HG02943 (cell line): ENCODE data around the gene COPG2.
"Not testable (repeated sequence)": the region's sequence is repeated elsewhere in the genome, so short reads cannot be mapped to it uniquely, and the experiment has no call there.

Experiments
- ATAC-seq: cut with Tn5 transposase; IDR thresholded peaks from one replicate; pipeline ENCODE4 v1.9.1; 2021; ENCODE audit warnings: mild to moderate bottlenecking, low read depth, moderate library complexity; ENCODE audit not compliant: unreplicated experiment

Gene COPG2

DNA sequence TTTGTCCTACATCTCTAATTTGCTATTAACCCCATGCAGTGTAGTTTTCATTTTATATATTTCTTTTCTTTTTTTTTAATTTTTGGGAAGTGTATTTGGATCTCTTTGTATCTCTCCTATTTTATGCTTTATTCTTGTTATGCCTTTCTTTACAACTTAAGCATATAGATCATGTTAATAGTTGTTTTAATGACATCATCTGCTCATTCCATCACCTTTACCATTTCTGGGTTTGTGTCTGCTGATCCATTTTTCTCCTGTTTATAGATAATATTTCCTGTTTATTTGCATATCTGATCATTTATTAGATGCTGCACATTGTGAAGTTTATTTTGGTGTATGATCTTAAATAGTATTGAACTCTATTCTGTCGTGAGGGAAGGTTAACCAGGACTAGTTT, 13.7 kb downstream of the COPG2 start:
- ATAC-seq: no peak

DNA sequence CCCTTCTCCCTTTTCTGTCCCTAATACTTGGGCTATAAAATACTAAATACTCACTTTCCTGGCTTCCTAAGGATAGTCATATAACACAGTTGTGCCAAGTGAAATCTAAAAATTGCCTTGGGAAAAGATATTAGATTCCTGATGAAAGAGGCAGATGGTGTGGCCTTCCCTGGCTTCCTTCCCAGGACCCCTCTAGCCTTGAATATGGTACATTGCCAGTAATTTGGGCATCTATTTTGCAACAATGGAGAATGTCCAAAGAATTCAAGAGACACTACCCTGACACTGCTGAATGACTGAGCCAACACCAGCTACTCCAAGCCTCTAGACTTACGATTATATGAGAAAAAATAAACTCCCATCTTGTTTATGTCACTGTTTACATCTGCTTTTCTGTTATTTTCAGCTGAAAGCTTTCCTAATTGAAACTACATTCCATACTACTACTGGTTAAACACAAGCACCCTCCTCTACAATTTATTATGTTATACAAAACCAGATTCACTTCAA, 17.9 kb downstream of the COPG2 start:
- no peak for ATAC-seq

DNA sequence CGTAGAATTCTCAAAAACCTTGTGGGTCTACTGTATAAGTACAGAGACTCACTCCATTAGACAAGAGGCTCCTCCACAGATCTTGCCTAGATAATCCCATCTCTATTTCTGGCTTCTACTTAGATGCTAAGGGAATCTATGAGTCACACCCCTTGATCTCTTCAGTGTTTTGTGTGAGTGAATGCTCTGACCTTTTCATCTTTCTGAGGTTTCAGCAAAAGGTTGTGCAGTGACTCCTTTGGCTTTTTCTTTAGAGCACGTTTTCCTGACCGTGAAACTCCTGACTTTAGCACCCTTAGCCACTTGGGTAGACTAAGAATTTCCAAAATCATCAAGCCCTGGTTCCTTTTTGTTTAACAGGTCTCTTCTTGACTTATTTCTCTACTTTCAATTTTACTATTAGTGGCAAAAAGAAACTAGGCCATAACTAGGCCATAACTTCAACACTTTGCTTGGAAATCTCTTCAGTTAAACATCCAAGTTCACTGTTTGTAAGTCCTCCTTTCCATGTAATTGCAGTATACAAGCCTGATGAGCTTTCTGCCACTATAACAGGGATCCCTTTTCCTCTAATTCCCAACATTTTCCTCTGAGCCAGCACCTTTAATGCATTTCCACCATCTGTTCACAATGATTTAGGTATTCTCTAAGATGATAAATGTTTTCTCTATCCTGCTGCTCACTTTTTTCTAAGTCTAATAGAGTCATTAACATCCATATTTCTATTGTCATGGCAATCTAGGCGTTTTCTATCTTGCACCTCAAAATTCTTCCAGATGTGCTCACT, 19.4 kb downstream of the COPG2 start:
- no peak for ATAC-seq

DNA sequence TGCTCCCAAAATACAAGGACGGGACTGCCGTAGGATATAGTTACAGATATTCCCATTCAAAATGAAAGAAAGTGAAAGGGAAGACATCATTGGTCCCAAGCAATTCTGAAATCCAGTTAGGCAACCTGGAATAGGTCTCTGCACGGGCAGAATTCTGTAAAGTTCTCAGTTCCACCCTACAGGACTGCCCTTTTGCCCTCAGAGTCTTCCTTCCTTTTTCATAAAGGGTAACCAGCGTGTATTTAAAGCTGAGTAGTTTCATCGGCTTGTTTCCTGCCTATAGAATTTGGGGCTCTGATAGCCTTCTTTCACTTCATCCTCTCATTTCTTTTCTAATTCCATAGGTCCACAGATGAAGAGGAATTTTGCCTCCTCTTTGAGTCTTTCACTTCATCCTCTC, 20.0 kb downstream of the COPG2 start:
- no peak for ATAC-seq

DNA sequence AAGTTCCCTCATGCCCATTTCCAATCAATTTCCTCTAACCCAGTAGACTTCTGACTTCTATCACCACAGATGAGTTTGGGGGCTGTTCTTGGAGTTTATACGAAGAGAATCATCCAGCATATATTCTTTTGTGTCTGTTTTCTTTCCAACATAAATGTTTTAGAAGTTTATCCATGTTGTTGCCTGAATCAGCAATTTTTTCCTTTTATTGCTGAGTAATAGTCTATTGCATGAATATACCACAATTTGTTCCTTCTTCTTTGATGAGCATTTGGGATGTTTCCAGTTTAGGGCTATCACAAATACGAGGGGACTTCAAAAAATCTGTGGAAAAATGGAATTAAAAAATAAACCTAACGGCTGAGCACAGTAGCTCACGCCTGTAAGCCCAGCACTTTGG, 26.2 kb downstream of the COPG2 start:
- no peak for ATAC-seq

DNA sequence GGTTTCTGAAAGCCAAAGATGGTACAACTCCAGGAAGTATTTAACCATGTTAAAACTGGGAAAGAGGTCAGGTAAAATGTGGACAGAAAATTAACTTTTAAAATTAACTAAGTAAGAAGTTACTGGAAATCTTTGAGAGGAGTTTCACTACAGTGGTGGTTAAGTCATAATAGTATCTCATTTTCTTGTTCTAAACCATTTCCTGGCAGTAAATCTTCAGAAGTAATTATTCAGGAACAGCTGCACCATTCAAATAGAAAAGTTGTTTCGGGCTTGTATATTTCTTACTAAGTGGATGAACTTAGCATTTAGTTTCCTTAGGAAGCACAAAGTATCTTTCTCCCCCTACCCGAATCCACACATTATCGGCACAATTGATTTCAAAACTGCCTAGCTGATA, 27.1 kb downstream of the COPG2 start:
- no peak for ATAC-seq

DNA sequence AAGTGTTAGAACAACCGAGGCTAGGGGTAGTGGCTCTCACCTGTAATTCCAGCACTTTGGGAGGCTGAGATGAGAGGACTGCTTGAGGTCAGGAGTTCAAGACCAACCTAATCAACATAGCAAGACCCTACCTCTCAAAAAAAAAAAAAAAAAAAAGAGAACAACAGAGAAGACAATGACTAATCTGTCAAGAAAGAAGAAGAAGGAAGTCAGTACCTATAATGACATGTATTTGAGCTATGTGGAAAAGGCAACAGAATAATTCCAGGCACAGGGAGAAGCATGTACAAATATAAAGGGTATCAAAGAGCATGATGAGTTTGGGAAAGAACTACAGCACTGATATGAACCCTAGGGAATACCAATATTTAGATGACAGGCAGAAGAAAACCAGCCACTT, 27.5 kb downstream of the COPG2 start:
- ATAC-seq: no peak

DNA sequence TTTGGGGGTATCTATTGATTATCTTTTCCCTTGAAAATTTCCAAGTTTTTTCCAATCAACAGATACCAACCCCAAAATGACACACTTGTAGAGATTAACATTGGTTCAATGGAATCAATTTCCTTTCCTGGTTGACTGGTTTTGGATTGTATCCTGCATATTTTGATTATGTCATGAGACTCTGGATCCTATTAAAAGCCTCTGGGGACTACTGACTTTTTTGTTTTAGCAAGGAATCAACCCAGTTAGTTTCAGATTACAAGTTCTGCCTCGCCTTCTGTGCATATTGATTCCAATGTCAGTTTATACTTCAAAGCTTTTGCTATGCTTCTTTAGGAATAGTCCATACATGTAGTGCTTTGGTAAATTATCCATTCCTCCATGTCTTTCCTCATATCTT, 29.2 kb downstream of the COPG2 start:
- no peak for ATAC-seq

DNA sequence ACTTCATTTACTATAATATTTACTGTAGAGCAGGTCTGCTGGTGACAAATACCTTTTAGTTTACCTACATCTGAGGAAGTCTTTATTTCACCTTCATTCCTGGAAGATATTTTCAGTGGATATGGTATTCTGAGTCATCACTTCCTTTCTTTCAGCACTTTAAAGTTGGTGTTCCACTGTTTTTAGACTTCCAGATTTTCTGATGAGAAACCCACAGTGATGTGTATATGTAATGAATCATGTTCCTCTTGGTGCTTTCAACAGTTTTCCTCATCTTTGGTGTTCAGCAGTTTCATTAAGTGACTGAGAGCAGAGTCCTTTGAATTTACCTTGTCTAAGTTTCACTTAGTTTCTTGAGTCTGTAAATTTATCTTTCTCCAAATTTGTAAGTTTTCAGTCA, 36.4 kb downstream of the COPG2 start:
- no peak for ATAC-seq

DNA sequence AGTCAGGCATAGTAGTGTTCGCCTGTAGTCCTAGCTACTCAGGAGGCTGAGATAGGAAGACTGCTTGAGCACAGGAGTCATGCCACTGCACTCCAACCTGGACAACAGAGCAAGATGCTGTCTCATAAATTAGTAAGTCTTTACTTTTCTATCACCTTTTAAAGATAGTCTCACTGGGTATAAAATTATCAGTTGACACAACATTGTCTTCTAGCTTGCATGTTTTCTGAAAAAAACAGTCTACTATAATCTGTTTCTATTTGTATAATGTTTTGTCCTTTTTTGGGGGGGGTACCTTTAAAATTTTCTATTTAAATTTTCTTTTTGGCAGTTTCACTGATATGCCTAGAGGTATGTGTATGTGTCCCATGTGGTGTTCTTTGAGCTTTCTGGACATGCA, 39.6 kb downstream of the COPG2 start:
- ATAC-seq: no peak

DNA sequence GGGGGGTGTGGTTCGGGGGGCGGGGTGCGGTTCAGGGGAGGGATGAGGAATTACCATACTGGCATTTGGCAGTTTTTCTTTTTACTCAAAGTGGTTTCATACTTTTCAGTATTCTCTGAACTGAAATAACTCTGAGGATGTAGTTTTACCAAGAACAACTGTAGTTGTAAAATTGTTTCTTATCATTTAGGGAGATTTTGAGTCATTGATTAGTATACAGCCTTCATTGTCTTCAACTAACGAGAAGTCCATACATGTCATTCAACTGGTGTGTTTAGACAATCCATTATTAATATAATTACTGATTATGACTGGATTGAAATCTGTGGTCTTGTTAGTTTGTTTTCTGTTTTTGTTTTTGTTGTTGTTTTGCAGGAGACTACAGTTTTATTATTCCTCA, 40.8 kb downstream of the COPG2 start:
- ATAC-seq: no peak

DNA sequence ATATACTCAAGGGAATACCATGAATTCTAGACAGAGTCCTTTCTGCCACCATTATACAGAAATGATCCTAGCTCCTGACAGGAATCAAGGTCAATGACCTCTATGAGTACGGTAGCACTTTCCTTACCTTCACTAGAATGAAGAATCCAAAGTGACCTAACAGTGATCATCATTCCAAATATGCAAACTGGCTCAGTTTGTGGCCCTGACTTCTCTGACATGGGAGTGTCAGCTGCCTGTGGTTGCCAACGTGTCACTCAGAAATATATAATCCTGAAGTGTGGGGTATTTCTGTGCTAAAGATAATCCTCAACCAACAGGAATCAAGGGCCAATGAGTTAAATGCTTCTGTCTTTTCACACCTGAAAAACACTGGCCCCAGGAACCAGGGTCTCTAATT, 45.7 kb downstream of the COPG2 start:
- no peak for ATAC-seq

DNA sequence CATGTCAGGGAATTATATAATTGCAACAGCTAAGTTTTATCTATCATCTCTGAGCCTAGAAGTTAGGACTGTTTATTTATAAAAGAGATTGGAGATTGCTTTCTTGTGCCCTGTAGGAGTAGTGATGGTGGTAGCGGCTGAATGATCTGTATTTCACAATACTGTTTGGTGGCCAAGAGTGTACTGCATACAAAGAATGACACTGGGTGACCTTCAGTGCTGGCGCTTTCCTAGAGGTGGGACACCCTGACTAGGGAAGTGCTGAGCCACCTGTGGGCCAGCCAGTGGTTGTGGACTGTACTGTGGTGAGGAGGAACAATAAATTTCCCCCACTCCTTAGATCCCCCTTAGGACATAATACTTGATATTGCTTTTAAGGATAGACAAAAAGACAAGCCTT, 53.0 kb downstream of the COPG2 start:
- ATAC-seq: no peak

DNA sequence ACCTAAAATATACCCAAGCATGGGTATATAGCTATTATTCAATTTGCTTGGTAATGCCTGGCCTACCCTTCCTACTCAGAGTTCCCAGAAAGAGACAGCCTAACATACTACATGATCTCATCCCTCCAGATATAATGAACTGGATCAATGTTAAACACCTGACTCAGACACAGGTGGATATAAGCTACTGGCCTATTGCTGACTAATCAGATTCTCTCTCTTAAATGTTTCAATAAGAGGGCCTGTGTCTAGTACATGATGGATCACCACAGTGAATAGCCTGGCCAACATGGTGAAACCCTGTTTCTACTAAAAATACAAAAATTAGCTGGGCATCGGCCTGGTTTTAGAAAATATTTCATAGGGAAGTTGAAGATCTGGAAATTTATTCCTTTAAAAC, 54.1 kb downstream of the COPG2 start:
- ATAC-seq: no peak

DNA sequence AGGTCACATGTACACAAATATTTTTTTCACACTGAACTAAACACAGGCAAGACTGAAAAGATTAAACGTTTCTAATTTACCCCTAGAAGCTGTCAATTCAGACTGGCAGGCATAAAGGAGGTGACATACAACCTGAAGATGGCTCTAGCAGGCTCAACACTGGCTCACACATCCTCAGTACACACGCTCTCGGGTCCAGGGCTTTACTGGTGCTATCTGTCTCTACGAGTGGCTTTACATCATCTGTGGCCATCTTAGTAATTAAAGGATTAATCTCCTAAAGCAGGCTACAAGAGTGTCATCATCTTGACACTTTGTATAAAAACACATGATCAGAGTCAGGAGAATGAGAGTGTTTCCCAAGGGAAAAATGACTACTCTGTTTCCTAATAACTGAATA, 57.3 kb downstream of the COPG2 start:
- no peak for ATAC-seq

DNA sequence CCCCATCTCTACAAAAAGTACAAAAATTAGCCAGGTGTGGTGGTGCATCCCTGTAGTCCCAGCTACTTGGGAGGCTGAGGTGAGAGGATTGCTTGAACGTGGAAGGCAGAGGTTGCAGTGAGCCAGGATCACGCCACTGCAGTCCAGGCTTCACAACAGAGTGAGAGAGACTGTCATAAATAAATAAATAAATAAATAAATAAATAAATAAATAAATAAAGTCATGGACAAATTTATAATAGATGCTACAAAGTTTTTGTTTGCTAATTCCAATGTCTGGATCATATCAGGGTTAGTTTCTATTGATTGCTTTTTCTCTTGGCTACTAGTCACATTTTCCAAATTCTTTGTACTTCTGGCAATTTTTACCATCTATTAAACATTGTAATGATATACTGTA, 61.5 kb downstream of the COPG2 start:
- not testable (repeated sequence) for ATAC-seq

DNA sequence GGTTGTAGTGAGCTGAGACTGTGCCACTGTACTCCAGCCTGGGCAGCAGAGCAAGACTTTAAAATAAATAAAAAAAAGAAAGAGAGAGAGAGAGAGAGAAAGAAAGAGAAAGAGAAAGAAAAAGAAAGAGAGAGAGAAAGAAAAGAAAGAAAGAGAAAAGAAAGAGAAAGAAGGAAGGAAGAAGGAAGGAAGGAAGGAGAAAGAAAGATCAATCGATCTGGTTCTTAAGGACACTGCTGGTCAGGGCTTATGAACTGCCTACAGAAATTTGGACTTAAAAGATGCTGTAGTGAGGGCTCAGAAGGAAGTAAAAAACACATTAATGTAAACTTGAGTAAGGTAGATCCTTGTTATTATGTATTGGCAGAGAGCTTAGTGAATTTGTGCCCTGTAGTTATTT, 62.4 kb downstream of the COPG2 start:
- ATAC-seq: no peak

DNA sequence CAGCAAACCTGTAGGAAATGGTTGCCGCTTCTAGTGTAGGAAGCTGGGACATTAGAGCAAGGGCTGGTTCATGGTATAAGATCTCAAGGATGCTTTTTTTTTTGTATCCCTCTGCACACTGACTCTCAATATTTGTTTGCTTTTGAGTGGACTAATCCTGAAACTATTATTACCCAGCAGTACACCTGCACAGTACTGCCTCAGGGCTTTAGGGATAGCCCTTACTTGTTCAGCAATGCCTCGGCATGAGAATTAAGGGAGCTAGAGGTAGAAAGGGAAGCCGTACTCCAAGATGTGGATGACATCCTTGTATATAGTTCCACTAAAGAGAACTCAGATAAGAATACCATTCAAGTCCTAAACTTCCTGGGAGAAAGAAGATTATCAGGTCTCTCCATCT, 70.5 kb downstream of the COPG2 start:
- ATAC-seq: no peak

DNA sequence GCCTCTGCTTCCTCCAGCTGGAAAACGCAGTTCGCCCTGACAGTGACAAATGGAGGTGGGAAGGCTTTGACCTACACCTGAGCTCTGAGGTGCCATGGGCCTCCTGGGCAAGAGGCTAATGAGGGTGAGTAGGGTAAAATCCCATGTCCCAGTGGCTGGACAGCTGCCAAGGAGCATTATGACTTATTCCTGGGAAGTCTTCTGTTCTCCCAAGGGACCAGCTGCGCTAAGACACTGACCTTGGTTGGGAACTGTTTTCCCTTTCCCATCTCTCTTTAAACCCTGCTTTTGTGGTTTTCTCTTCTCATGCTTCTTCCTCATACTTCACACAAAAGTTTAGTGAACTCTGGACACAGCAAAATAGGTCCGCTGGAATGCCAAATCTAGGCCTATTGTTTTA, 72.6 kb downstream of the COPG2 start:
- ATAC-seq: no peak

DNA sequence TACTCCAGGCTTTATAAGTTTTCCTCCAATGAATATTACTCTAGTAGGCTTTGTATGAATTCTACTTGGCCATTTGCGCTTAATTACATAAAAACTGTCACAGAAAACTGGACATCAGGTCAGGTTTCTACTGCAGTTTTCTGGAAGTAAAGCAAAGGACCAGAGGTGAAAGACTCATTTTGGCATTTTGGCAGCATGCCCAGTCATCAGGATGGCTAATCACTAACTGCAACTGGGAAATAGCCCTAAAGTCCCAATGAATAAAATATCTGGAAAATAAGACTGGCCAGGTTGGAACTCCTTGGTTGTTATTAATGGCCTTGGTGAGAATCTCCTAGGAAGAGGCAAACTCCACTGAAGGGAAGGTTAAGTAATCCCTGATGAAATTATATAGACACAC, 75.5 kb downstream of the COPG2 start:
- no peak for ATAC-seq

DNA sequence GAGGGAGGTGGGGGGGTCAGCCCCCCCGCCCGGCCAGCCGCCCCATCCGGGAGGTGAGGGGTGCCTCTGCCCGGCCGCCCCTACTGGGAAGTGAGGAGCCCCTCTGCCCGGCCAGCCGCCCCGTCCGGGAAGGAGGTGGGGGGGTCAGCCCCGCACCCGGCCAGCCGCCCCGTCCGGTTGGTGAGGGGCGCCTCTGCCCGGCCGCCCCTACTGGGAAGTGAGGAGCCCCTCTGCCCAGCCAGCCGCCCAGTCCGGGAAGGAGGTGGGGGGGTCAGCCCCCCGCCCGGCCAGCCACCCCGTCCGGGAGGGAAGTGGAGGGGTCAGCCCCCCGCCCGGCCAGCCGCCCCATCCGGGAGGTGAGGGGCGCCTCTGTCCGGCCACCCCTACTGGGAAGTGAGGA, 77.1 kb downstream of the COPG2 start:
- ATAC-seq: not testable (repeated sequence)

DNA sequence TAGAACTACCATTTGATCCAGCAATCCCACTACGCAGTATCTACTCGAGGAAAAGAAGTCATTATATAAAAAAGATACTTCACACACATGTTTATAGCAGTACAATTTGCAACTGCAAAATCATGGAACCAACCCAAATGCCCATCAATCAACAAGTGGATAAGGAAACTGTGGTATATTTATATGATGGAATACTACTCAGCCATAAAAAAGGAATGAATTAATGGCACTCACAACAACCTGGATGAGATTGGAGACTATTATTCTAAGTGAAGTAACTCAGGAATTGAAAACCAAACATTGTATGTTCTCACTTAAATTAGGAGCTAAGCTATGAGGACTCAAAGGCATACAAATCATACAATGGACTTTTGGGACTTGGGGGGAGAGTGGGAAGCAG, 82.6 kb downstream of the COPG2 start:
- not testable (repeated sequence) for ATAC-seq

DNA sequence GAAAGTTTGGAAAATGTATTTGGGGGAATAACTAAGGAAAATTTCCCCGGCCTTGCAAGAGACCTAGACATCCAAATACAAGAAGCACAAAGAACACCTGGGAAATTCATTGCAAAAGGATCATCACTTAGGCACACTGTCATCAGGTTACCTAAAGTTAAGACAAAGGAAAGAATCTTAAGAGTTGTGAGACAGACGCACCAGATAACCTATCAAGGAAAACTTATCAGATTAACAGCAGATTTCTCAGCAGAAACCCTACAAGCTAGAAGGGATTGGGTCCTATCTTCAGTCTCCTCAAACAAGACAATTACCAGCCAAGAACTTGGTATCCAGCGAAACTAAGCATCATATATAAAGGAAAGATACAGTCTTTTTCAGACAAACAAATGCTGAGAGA, 93.4 kb downstream of the COPG2 start:
- ATAC-seq: not testable (repeated sequence)
